K562 (cell line): ENCODE results near the gene SRBD1. TPM values are rescaled to one million over a fixed set of nuclear protein-coding genes. Genes with fewer than 3 reads are reported as not detected.

Source experiments
- CHD2 ChIP-seq: IDR thresholded peaks from 2 replicates; pipeline ENCODE4 v1.6.1; 2011; ENCODE audit warnings: low read depth, low read length
- GTF2F1 ChIP-seq: IDR thresholded peaks from 2 replicates; pipeline ENCODE4 v1.6.1; 2011; ENCODE audit warnings: low read depth, low read length, improper control_type of control experiment
- JUND ChIP-seq, 2 experiments: IDR thresholded peaks; 2 replicates in 1 of 2; 3 replicates in 1 of 2; pipeline ENCODE4 v1.6.1; 2011; ENCODE audit warnings: borderline replicate concordance in 2 of 2, low read depth in 2 of 2, low read length in 2 of 2, improper control_type of control experiment in 1 of 2, missing biosample characterization in 1 of 2, missing genetic modification characterization in 1 of 2, missing genetic modification reagents in 1 of 2
- KLF1 ChIP-seq: fragments of 450-650 bp; IDR thresholded peaks from 2 replicates; pipeline ENCODE4 v1.6.1; 2016; ENCODE audit warnings: missing genetic modification characterization, missing compliant biosample characterization
- LEF1 ChIP-seq: fragments of 450-650 bp; IDR thresholded peaks from 2 replicates; pipeline ENCODE4 v1.6.1; 2016; ENCODE audit warnings: mild to moderate bottlenecking
- MEF2D ChIP-seq: conservative IDR thresholded peaks from 2 replicates; pipeline ENCODE4 v1.6.1; 2016; ENCODE audit warnings: low read depth, missing genetic modification characterization, missing compliant biosample characterization
- NFE2 ChIP-seq: IDR thresholded peaks from 2 replicates; pipeline ENCODE4 v1.6.1; 2014; ENCODE audit warnings: antibody characterized with exemption, low read depth
- PHB ChIP-seq: fragments of 250-450 bp; sonication (Bioruptor Pico); IDR thresholded peaks from 2 replicates; pipeline ENCODE4 v1.5.0; 2021
- SNIP1 ChIP-seq: fragments of 450-650 bp; IDR thresholded peaks from 2 replicates; pipeline ENCODE4 v1.7.1; 2017; ENCODE audit warnings: low read depth, mild to moderate bottlenecking
- TCFL5 ChIP-seq: fragments of 250-450 bp; sonication (Bioruptor Pico); conservative IDR thresholded peaks from 2 replicates; pipeline ENCODE4 v1.6.1; 2021; ENCODE audit warnings: mild to moderate bottlenecking, moderate library complexity, matching md5 sums
- TEAD4 ChIP-seq, 2 experiments: sonication (generic) in 1 of 2; formaldehyde crosslinking in 1 of 2; IDR thresholded peaks; 2 replicates each; pipeline versions ENCODE4 v1.6.1 to v1.8.0; 2012 to 2022; ENCODE audit warnings: borderline replicate concordance in 1 of 2, inconsistent platforms in 1 of 2, low read length in 1 of 2, mild to moderate bottlenecking in 1 of 2, missing genetic modification reagents in 1 of 2
- ZBTB1 ChIP-seq: sonication (generic); formaldehyde crosslinking; IDR thresholded peaks from 2 replicates; pipeline ENCODE4 v1.8.1; 2023; ENCODE audit warnings: missing genetic modification reagents, low read depth, mild to moderate bottlenecking, borderline replicate concordance
- ZNF239 ChIP-seq: fragments of 250-450 bp; sonication (Bioruptor Pico); IDR thresholded peaks from 2 replicates; pipeline ENCODE4 v1.4.0; 2020; ENCODE audit warnings: mild to moderate bottlenecking
- ZNF263 ChIP-seq: sonication (generic); formaldehyde crosslinking; IDR thresholded peaks from 2 replicates; pipeline ENCODE4 v1.8.0; 2022; ENCODE audit warnings: mild to moderate bottlenecking, missing genetic modification reagents, borderline replicate concordance
- ZNF324 ChIP-seq: fragments of 250-450 bp; sonication (Bioruptor Pico); IDR thresholded peaks from 2 replicates; pipeline ENCODE4 v1.4.0; 2020; ENCODE audit warnings: mild to moderate bottlenecking
- ZNF561 ChIP-seq: fragments of 450-650 bp; formaldehyde crosslinking; conservative IDR thresholded peaks from 2 replicates; pipeline ENCODE4 v1.4.0; 2020; ENCODE audit warnings: mild to moderate bottlenecking, moderate library complexity
- ZSCAN29 ChIP-seq: fragments of 450-650 bp; IDR thresholded peaks from 2 replicates; pipeline ENCODE4 v1.6.1; 2017
- polyA plus RNA-seq, 8 experiments: library from polyadenylated mRNA; depleted of rRNA in 4 of 8; stranded (reverse) in 5 of 8; unstranded in 3 of 8; fragments of >200 nt; fragmentation: Nextera tagmentation in 2 of 8; fragmentation: Illumina TruSeq in 1 of 8; extraction: Ambion mirVana in 2 of 8; extraction: Trizol in 1 of 8; gene quantifications; 2 replicates each; pipeline versions ENCODE4 v1.2.1 to v1.2.3, GENCODE V29; 2011 to 2014; ENCODE audit warnings: inconsistent platforms in 1 of 8, missing spikeins in 1 of 8
- total RNA-seq, 7 experiments: library from RNA; depleted of rRNA in 6 of 7; stranded (reverse); fragments of >200 nt in 6 of 7; fragmentation: Illumina TruSeq in 2 of 7; extraction: Trizol in 2 of 7; gene quantifications; 2 replicates each; pipeline versions ENCODE4 v1.2.1 to v1.2.3, GENCODE V29; 2011 to 2021; ENCODE audit warnings: low replicate concordance in 1 of 7
- TF ChIP-seq, protein P1 (sequence below), 2 experiments: IDR thresholded peaks in 1 of 2; conservative IDR thresholded peaks in 1 of 2; 2 replicates each; pipeline ENCODE4 v1.6.1; 2016; ENCODE audit warnings: low read depth in 2 of 2, mild to moderate bottlenecking in 1 of 2, missing compliant biosample characterization in 1 of 2, missing genetic modification characterization in 1 of 2, moderate library complexity in 1 of 2
- TF ChIP-seq, protein P2 (sequence below): fragments of 450-650 bp; formaldehyde crosslinking; IDR thresholded peaks from 2 replicates; pipeline ENCODE4 v1.4.0; 2022; ENCODE audit warnings: missing genetic modification characterization
- TF ChIP-seq, protein P3 (sequence below): fragments of 250-450 bp; sonication (Bioruptor Pico); IDR thresholded peaks from 2 replicates; pipeline ENCODE4 v1.8.0; 2021; ENCODE audit warnings: mild to moderate bottlenecking, moderate library complexity
- TF ChIP-seq, protein P4 (sequence below): sonication (generic); formaldehyde crosslinking; IDR thresholded peaks from 2 replicates; pipeline ENCODE4 v1.8.0; 2022; ENCODE audit warnings: mild to moderate bottlenecking, missing genetic modification reagents, borderline replicate concordance

The SRBD1 gene
- total and polyA plus RNA-seq, 9 of the 15 experiments (the other 6 are each of a cell fraction or from before 2014, with no cell fraction given), result 6.9 to 23.2 (median 14.7) TPM

DNA sequence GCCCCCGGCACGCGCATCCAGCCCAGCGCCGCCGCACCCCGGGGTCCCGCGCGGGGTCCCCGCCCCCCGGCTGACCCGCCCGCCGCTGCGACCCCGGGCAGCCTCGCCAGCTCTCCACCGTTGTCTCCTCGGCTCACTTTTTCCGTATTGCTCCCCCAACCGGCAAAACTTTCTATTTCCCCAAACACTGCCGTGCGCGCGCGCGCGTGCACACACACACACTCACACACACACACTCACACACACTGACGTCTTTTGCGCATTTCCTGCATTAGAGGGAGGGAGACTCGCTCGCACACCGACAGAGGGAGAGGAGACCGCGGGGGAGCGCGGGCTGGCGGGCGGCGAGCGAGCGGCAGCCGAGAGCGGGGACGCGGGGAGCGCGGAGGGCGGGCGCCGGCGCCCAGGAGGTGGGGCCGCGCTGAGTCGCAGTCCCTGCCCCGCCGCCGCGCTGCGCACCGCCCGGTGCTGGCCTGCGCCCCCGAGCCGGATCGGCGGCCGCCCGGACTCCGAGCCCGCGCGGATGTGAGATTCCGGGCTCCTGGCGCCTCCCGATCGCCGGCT is 39.9 kb upstream of the SRBD1 start (continued):
- TF ChIP-seq ZNF561 (no peak), TEAD4 (IDR thresholded peaks at IDR 0.05; ENCODE audit: low read length) (0 out of 2 replicates have a peak, but pooled peaks have one; percentile 19), TEAD4 (CRISPR knock-in tag; IDR thresholded peaks at IDR 0.05; ENCODE audit: borderline replicate concordance) (no peak), ZSCAN29 (no peak), ZNF239 (CRISPR knock-in tag) (0 out of 2 replicates have a peak, but pooled peaks have one; percentile 18), ZNF324 (CRISPR knock-in tag) (no peak), TCFL5 (CRISPR knock-in tag) (no peak), ZNF263 (CRISPR knock-in tag) (no peak), KLF1 (tag) (no peak), LEF1 (no peak), GTF2F1 (no peak), PHB (CRISPR knock-in tag) (no peak), SNIP1 (no peak), CHD2 (no peak), NFE2 (no peak), ZBTB1 (CRISPR knock-in tag) (peak; percentile 49; the same call in 1 of the 2 replicates), MEF2D (tag) (no peak), JUND (IDR thresholded peaks at IDR 0.05; ENCODE audit: borderline replicate concordance, low read depth, low read length) (peak; percentile 59), JUND (tag; IDR thresholded peaks at IDR 0.05; ENCODE audit: borderline replicate concordance, low read depth, low read length) (peak; percentile 65; the same call in 1 of the 3 replicates)
- TF ChIP-seq, protein P1, sequence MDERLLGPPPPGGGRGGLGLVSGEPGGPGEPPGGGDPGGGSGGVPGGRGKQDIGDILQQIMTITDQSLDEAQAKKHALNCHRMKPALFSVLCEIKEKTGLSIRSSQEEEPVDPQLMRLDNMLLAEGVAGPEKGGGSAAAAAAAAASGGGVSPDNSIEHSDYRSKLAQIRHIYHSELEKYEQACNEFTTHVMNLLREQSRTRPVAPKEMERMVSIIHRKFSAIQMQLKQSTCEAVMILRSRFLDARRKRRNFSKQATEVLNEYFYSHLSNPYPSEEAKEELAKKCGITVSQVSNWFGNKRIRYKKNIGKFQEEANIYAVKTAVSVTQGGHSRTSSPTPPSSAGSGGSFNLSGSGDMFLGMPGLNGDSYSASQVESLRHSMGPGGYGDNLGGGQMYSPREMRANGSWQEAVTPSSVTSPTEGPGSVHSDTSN (CRISPR knock-in tag; IDR thresholded peaks at IDR 0.05; ENCODE audit: low read depth), result no peak
- TF ChIP-seq, protein P1 (tag; conservative IDR thresholded peaks at IDR 0.05; ENCODE audit: low read depth), result no peak
- TF ChIP-seq, protein P2, sequence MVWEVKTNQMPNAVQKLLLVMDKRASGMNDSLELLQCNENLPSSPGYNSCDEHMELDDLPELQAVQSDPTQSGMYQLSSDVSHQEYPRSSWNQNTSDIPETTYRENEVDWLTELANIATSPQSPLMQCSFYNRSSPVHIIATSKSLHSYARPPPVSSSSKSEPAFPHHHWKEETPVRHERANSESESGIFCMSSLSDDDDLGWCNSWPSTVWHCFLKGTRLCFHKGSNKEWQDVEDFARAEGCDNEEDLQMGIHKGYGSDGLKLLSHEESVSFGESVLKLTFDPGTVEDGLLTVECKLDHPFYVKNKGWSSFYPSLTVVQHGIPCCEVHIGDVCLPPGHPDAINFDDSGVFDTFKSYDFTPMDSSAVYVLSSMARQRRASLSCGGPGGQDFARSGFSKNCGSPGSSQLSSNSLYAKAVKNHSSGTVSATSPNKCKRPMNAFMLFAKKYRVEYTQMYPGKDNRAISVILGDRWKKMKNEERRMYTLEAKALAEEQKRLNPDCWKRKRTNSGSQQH, result peak; percentile 79; the same call in 1 of the 2 replicates
- TF ChIP-seq, protein P3, sequence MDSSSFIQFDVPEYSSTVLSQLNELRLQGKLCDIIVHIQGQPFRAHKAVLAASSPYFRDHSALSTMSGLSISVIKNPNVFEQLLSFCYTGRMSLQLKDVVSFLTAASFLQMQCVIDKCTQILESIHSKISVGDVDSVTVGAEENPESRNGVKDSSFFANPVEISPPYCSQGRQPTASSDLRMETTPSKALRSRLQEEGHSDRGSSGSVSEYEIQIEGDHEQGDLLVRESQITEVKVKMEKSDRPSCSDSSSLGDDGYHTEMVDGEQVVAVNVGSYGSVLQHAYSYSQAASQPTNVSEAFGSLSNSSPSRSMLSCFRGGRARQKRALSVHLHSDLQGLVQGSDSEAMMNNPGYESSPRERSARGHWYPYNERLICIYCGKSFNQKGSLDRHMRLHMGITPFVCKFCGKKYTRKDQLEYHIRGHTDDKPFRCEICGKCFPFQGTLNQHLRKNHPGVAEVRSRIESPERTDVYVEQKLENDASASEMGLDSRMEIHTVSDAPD (CRISPR knock-in tag), result no peak
- TF ChIP-seq, protein P4, sequence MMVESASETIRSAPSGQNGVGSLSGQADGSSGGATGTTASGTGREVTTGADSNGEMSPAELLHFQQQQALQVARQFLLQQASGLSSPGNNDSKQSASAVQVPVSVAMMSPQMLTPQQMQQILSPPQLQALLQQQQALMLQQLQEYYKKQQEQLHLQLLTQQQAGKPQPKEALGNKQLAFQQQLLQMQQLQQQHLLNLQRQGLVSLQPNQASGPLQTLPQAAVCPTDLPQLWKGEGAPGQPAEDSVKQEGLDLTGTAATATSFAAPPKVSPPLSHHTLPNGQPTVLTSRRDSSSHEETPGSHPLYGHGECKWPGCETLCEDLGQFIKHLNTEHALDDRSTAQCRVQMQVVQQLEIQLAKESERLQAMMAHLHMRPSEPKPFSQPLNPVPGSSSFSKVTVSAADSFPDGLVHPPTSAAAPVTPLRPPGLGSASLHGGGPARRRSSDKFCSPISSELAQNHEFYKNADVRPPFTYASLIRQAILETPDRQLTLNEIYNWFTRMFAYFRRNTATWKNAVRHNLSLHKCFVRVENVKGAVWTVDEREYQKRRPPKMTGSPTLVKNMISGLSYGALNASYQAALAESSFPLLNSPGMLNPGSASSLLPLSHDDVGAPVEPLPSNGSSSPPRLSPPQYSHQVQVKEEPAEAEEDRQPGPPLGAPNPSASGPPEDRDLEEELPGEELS (CRISPR knock-in tag), result no peak
